MV-4-11 (cell line): ENCODE measurements around the gene PCSK2.

Experiments
- DNase-seq: peaks from one replicate; lab custom pipeline; 2025; lab: John Stamatoyannopoulos, UW

The PCSK2 gene

DNA sequence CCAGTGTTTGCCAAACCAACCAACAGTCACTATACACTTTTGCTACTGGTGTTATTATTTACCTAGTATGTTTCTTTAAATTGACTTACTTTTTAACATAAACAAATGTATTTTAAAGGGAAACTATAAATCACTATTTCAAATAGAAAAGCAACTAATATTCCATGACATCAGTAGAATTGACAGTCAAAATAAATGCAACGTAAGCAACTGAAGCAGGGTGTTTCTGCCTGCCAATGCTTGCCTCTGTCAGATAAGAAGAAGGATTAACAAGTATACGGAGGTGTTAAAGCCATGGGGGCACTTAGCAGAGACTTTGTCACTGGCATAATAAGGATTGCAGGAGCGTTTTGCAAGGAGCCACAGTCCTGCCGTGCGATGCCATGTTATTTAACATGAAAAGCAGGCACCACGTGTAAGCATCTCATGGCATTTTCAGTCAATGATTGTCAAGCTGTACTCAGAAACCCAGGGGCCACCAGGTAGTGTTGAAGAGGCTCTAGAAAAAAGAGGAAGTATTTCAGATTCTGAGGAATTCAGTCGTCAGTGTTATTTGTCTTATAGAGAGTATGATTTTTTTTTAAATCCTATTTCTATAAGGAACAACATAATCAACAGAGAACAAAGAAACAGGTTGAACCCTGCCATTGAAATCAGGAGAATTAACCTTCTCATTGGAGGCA lies 172.6 kb downstream of the PCSK2 start:
- DNase-seq = no peak

DNA sequence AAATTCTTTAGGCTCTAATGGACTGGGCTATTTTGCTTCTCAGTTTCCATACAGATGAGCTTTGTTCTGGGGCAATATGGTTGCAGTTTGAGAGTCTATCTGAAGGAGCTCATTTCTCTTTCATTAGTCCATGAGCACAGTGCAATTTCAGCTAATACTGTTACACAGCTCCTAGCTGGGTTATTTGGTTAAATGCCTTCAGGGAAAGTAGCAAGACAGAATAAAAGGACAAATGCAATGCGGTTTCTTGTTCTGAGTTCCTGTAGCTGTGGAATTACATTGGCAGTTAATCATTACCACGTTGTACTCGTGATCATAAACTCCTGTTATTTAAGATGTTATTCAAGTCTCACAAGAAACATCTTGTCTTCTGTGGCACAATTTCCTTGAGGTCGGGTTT lies 176.6 kb downstream of the PCSK2 start:
- no peak for DNase-seq

DNA sequence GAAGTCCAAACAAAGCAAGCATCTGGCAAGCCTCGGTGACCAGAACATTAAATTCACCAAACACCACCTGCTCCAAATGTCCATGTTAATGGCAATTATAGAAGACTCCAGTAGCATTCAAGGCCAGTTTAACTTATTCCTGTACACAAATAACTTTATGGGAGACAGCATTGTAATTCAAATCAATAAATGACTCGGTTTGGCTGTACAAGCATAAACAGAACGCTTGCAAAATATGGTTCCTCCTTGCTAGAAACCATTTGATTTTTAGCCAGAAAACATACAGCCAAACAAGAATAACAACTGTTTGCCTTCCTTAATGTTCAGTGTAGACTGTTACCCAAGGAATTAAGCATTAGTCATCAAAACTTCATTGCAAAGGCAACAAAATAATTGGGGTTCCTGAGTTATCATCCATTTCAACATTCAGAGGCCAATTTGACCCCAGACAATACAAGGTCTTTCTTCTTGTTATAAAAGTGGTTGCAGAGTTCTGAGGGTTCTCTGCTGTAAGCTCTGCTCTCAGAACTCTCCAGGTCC lies 179.3 kb downstream of the PCSK2 start:
- no peak for DNase-seq

DNA sequence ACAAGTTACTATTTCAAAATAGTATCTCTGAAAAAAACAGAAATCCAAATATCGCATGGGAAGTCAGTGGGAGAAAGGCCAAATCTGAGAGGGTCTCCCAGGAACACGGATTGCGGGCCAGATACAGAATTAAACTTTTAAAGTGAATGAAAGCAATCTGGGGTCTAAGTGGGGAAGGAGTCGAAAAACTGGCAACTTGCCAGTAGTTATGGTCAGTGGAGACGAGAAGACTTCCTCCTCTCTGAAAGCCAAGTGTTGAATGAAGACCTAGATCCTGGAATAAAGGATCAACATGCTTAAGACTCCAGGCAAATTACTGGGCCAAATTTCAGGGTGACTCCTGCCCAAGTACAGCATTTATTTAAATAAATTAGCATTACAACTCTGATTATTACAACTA lies 180.7 kb downstream of the PCSK2 start:
- DNase-seq = no peak

DNA sequence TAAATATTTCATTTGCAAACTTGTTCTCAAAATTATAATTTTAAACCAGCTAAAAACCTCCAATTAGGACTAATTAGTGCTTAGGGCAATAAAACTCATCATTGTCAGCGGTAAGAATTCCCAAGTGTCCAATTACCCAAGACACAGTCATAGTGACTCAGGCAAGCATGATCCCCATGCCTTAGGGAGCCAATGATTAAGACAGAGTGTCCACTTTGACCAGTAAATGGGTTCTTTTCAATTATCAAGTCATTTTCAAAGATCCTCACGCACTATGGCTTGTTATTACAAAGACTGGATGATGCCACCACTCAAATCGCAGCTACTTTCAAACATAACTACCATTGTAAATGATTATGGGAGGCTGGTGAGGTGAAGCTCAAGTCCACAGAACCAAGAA lies 190.4 kb downstream of the PCSK2 start:
- no peak for DNase-seq

DNA sequence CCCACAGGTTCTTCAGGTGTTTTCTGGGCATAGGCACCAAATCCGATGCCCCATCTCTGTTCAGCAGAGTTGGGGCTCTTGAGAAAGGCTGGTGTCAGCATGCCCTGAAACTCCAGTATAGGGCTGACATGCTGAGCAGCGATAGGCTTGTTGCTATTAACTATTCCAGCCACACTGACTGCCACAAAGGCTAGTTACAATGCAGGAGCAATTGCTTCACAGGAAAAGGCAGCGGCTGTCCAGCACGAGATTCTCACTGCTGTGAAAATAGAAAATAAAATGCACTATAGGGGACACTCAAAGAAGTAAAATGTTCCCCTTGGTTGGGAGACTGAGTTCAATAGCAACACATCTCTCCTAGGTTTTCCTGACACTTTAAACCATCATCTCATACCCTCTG lies 191.9 kb downstream of the PCSK2 start:
- DNase-seq = no peak

DNA sequence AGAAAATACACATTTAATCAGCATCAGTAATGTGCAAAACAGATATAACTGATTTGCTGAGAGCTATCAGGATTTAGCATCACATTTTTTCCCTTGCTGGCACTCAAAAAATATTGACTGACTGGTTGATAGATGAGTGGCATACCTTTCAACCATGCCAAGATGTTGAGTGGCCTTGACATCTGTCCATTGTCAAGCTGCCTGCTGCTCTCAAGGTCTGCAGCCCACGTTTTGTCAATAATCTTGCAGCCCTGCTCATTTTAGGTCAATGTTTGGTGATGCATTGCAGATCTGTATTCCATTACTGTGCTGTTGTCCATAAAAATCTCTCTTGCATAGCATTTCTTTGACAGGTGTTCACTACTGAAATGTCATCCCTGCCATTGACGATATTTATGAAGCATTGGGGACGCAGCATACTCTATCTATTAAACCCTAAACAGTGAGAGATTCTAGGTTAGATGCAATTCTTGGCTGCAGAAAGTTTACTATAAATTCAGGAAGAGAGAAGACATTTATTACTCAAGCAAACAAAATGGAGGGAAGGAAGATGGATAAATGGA lies 192.7 kb downstream of the PCSK2 start:
- no peak for DNase-seq

DNA sequence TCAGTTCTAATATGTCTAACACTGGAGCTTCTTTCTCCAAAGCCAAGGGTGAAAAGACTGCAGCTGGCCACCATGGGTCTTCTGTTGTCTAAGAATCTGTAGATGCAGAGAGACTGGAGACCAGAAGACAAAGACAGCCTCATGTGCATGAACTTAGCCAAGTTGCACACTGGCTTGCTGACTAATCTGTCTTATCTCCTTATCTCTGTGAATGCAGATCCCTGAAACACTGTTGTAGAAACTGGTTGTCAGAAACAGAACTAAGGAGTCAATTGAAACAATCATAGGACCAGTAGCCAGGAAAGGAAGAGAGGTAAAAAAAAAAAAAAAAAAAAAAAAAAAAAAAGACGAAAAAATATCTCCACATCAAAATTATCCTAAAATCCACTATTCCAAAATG lies 194.7 kb downstream of the PCSK2 start:
- DNase-seq = no peak

DNA sequence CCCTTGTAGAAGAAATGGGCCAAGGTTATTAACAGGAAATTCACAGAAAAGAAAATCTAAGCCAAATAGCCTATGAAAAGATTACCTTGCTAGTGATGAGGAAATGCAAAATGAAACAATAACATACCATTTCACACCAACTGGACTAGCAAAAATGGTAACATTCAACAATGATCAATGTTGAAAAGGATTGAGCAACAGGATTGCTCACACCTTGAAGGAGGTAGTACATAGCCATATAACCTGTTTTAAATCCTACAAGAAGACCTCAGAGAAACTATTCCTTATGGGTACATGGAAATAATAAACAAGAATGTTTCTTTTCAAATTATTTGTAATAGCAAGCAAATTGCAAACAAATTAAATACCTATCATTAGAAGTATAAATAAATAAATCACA lies 196.9 kb downstream of the PCSK2 start:
- DNase-seq = no peak

DNA sequence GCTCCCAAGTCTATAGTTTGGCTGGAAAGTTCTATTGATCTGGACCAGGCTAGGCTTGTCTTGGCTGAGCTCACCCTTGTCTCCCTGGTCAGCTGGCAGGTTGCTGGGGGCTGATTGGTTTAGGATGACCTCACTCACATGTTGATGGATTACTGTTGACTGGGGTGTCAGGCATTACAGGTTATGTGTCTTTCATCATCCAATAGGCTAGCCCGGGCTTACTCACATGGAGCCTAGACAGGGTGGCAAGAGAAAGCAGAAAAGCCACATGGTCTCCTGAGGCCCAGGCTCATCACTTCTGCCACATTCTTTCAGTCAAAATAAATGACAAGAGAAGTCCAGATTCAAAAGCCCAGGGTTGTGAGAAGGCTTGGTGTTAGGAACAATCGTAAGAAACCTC lies 200.8 kb downstream of the PCSK2 start:
- no peak for DNase-seq

GRCh38 chr20:17430125-17430950 lies 203.5 kb downstream of the PCSK2 start:
- DNase-seq = no peak

GRCh38 chr20:17431621-17432364 lies 205.0 kb downstream of the PCSK2 start:
- peak; percentile 27 for DNase-seq

- DNase-seq = no peak
Observed at GRCh38 chr20:17436664-17437063, 209.8 kb downstream of the PCSK2 start.

DNA sequence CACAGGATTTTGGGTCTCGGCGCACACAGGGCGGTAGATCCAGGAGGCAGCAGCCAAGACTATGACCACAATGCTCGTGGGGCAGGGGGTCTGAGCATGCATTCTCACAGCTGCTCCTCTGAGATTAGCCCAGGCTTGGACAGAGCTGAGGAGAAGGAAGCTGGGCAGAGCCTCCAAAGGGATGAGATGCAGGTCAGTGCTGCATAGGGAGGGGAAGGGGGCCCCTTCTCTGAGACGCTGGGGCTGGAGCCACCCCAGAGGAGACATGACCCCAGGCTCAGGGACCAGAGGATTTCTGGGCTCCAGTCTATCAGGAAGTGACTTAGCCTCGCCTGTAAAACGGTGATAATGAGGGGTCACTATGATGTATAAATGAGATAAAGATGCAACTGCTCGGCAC lies 210.4 kb downstream of the PCSK2 start:
- no peak for DNase-seq

- DNase-seq = no peak
Observed at GRCh38 chr20:17438436-17439039, 211.7 kb downstream of the PCSK2 start.

GRCh38 chr20:17439616-17440296 lies 212.9 kb downstream of the PCSK2 start:
- no peak for DNase-seq

DNA sequence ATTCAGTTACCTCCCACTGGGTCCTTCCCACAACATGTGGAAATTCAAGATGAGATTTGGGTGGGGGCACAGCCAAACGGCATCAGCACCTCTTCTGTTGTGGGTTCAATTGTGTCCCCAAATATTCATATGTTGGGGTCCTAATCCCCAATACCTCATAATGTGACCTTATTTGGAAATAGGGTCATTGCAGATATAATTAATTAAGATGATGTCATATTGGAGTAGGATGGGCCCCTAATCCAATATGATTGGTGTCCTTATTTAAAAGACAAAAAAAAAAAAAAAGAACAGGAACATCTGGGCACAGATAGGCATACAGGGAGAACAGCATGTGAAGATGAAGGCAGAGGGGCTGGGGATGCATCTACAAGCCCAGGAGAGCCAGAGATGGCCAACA lies 214.9 kb downstream of the PCSK2 start:
- no peak for DNase-seq

- DNase-seq = no peak
Observed at GRCh38 chr20:17442588-17442987, 215.7 kb downstream of the PCSK2 start.

DNA sequence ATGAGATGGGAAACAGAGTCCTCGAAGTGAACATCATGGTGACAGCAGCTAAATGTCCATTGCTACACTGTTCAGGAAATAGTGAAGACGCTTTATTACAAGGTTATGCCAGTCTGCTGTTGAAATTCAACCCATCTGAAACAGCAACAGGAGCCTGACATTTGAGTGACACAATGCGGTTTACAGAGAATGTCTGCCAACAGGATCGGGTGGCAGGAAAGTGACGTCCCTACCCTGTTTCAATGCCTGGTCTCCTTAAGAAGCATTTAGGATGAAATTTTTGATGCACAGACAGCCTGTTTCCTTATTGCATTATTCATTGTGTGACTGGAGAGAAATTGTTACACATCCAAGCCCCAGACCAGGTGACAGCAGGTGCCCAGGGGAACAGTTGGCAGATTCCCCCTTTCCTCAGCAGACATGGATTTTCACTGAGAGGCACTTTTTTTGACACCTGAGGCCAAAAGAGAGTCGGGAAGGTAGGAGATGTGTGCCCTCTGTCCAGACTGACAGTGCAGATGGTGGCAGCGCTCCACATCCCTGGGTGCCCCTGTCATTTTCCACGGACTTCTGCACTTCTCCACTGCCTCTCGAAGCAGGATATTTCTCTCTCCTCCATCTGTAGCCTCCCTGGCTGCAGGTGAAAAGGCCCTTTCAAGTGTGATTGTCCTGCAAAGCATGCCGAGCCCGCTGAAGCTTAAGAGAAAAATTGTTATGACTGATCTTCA lies 216.5 kb downstream of the PCSK2 start:
- no peak for DNase-seq

DNA sequence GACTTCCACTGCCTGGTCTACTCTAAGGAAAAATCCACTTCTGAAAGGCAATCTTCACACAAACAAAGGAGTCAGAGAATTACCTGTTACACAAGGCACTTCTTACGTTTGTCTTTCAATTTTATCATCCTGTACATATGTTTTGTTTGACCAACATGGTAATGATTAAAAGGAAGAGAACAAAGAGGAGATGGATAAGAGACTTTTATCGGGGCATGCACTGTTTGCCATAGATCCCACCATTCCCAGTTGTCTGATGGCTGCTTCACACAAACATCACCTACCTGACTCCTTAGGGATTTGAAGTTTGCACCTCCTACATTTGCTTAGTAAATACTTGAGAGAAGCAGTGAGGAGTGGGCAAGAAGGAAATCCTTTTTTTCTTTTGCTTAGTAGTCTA lies 217.3 kb downstream of the PCSK2 start:
- no peak for DNase-seq

DNA sequence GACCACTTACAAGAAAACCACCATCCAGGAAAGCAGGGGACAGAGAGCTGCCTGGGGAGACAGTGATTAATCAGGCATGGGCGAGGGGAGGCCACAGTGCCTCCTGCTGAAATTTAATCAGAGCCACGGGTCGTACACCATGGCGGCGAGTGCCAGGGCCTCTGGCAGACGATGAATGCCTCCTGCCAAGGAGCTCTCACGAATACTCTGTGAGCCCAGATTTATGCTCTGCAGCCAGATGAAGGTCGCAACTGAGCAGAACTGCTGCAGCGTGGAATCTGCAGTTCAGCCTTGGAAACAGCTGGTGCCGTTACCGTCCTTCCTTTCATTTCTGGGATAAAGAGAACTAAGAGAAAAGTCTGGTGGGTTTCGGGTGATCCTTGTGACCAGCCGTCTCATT lies 218.7 kb downstream of the PCSK2 start:
- no peak for DNase-seq
